Gastroesophageal sphincter (tissue), 3 donors: ENCODE measurements around the gene MTHFD1L.

Experiments used
- CTCF ChIP-seq, 4 experiments: fragments of 200-600 bp in 2 of 4; fragments of 450-650 bp in 2 of 4; sonication (generic) in 1 of 4; IDR thresholded peaks; one replicate each; pipeline ENCODE4 v1.5.1; 2017 to 2019; ENCODE audit warnings: antibody characterized with exemption in 4 of 4, mild to moderate bottlenecking in 2 of 4, moderate library complexity in 2 of 4
- EP300 ChIP-seq: sonication (generic); formaldehyde crosslinking; IDR thresholded peaks from one replicate; pipeline ENCODE4 v1.6.1; 2017; ENCODE audit warnings: antibody characterized with exemption, mild to moderate bottlenecking
- POLR2A ChIP-seq, 2 donors: fragments of 450-650 bp; IDR thresholded peaks; one replicate each; pipeline ENCODE4 v1.6.1; 2017; ENCODE audit warnings: antibody characterized with exemption in 2 of 2, mild to moderate bottlenecking in 2 of 2, moderate library complexity in 1 of 2
- POLR2AphosphoS5 ChIP-seq: sonication (generic); formaldehyde crosslinking; IDR thresholded peaks from one replicate; pipeline ENCODE4 v1.6.1; 2017; ENCODE audit warnings: antibody characterized with exemption

GRCh38 chr6:151004383-151005024 lies 139.0 kb downstream of the MTHFD1L start:
- TF ChIP-seq POLR2AphosphoS5 (peak; percentile 19), POLR2A (IDR thresholded peaks at IDR 0.05) (no peak), CTCF (IDR thresholded peaks at IDR 0.05) (no peak), EP300 (no peak)
